Muscle of back (tissue), 11 donors: ENCODE measurements around the gene LYZ. TPM values are rescaled to one million over a fixed set of nuclear protein-coding genes. Genes with fewer than 3 reads are reported as not detected.
A peak's percentile ranks its signal among the peaks of the same experiment; 100 is the strongest.

Source experiments
- DNase-seq, 3 donors: peaks; one replicate each; pipeline versions ENCODE4 v3.0.0 to v3.0.0-alpha.2; 2013
- polyA plus RNA-seq, 10 donors: library from polyadenylated mRNA; unstranded; fragments of 120-200 nt; gene quantifications; one replicate each; pipeline ENCODE4 v1.2.1, GENCODE V29; 2013; ENCODE audit not compliant: insufficient read length in 10 of 10

The LYZ gene
- polyA plus RNA-seq, 10 donors, result 7.5 to 73.9 (median 30.0) TPM

- DNase-seq, result no peak
Observed at GRCh38 chr12:69383074-69383473, 34.9 kb downstream of the LYZ start.

GRCh38 chr12:69385038-69385437 lies 36.9 kb downstream of the LYZ start:
- DNase-seq, result no peak

GRCh38 chr12:69386921-69387320 lies 38.7 kb downstream of the LYZ start:
- DNase-seq, result no peak

- peak; percentile 26 to 56 (median 36) for DNase-seq
Observed at GRCh38 chr12:69388371-69388770, 40.2 kb downstream of the LYZ start.

- DNase-seq, result peak in 1 of 3 donors; percentile 21
Observed at GRCh38 chr12:69389831-69390230, 41.6 kb downstream of the LYZ start.

- no peak for DNase-seq
Observed at GRCh38 chr12:69392179-69392928, 44.2 kb downstream of the LYZ start.

- no peak for DNase-seq
Observed at GRCh38 chr12:69396041-69396440, 47.9 kb downstream of the LYZ start.

GRCh38 chr12:69396963-69397362 lies 48.8 kb downstream of the LYZ start:
- DNase-seq, result no peak

- DNase-seq, result no peak
Observed at GRCh38 chr12:69397978-69398377, 49.8 kb downstream of the LYZ start.

GRCh38 chr12:69401940-69402339 lies 53.8 kb downstream of the LYZ start:
- no peak for DNase-seq

Other genes with a start within 250 kb of the LYZ start
- 10 to 100 TPM; 45.5 to 68.0 (median 57.2) TPM for gene CPSF6, start 108.8 kb upstream of the LYZ start, polyA plus RNA-seq
- gene YEATS4, start 11.4 kb downstream of the LYZ start, polyA plus RNA-seq, result 10 to 100 TPM; 10.4 to 16.7 (median 15.0) TPM
- gene FRS2, start 122.0 kb downstream of the LYZ start, polyA plus RNA-seq, result 10 to 100 TPM; 18.9 to 26.3 (median 22.5) TPM
- gene CCT2, start 237.1 kb downstream of the LYZ start, polyA plus RNA-seq, result 100 to 1,000 TPM; 168 to 209 (median 192) TPM